CD1c-positive myeloid dendritic cell (primary cell): ENCODE measurements around the gene CDH13.

ENCODE experiments used
- DNase-seq: peaks from one replicate; pipeline ENCODE4 v3.0.0-alpha.2; 2016; ENCODE audit errors: extremely low spot score

The CDH13 gene

DNA sequence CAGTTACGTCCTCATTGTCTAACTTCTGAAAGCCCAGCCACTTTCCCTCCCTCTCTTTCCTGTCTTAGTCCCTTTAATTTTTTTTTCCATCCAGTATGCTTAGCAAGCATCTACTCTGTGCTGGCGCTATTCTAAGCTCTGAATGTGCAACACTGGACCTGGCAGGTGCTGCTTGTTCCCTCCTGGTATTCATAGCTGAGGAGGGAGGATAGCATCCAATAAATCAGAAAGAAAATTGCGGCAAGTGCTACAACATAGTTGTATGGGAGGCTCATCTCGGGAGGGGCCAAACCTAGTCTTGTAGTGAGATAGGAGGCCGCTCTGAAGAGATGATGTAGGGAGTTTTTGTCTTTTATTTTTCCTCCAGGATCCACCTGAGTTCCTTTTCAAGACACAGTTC is 723.7 kb downstream of the CDH13 start:
- DNase-seq: no peak

DNA sequence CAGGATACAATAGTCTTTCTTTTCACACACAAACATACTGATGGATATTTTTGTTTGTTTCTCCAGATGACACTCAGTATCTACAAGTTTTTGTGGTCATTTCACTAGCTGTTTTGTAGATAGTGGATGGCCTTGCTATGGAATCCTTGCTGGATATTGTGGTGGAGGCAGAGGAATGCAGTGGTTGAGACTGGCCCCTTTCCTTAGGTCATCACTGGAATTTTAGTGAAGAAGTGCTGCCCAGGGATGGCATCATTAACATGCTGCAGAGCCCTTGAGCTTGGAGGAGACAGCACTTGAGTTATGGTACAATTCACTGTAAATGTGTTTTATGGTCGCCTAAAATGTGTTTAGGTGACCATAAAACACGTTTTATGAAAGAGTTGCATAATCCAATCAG is 725.1 kb downstream of the CDH13 start:
- no peak for DNase-seq

DNA sequence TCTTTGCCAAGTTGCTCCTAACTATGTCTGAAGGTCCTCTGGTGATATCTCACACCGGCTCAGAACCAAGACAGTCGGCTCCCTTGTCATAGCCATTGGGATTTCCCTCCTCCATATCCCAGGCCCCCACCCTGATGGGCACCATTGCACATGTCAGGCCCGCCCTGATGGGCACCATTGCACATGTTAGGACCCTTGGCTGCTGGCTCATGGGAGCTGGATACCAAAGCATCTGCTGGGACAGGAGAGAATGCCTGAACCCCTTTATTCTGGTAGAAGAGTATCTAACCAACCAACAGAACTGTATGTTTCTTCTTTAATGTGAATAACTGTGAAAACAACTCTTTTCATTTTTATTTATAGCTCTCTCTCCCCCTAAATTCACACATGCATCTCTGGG is 726.5 kb downstream of the CDH13 start:
- DNase-seq: no peak

DNA sequence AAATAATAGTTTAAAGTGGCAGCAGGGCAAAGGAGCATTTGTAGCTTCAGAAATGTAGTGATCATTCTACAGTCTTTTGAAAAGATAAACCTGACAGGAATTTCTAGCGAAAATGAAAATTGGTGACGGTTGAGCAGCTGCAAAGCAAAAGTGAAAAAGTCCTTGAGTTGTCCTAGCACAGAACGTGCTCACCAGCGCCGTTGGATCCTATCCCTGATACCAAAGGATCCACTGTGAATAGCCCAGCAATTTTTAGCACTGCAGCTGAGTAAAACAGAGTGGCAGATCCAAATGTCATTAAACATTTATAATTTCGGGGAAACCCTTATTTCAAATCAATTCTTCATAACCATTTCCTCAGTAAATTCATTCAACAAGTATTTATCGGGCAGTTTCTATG is 727.2 kb downstream of the CDH13 start:
- no peak for DNase-seq

DNA sequence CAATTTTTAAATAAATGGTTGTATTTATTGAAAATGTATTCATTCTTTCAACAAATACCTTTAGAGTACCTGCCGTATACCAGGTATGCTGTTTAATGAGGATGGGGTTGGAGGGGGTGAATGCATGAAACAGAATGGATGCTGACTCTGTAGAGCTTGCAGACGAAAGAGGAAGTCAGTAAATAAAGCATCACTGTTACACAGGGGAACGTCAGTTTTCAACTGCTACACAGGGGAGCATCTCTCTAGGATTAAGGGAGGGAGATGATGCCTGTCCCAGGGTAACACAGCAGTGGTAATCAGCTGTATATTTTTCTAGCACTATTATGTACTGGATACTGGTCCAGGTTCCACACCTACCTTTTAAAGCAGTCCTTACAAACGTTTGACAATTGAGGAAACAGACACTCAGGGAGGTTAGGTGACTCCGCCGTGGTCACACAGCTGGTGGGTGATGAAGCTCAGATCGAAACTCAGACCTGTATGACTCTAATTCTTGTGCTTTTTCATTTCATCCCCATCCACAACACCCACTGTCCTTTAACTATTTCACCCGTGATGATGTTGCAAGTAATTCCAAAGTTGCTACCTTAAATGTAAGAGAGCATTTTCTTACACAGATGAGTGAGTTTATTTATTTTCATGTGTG is 728.9 kb downstream of the CDH13 start:
- DNase-seq: no peak

DNA sequence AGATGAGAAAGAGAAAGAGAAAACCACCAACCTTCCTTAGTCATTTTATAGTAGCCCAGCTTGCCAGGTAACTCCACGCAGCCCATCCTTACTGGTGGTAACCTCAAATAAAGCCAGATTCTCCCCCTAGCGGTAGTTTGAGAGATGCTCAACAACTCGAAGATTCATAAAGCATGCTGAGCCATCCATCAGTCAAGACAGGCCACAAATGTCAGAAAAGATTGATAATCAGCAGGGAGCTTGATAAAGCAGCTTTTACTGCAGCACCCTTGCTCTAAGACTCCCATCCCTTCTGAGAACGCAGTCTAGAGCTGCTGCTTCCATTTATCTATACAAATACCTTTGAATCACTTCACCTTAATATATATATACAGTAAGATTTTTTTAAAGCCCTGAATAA is 729.5 kb downstream of the CDH13 start:
- DNase-seq: peak; percentile 34

DNA sequence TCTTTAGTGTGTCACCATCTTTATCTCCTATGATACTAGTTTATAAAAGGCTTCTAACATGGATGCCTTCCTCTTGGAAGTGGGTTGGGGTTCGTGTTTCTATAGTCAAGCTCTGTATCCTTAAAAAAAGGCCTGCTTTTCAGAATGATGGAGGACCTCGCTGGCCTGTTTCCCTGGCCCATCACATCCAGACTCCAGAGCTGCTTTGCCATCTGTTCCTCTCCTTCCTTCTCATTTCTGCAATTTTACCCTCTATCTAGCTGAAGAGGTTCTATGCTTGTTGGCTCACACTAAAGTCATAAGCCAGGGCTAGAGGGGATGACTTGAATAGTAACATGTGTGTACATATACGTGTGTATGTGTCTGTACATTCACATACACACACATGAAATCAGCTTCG is 730.2 kb downstream of the CDH13 start:
- DNase-seq: no peak

DNA sequence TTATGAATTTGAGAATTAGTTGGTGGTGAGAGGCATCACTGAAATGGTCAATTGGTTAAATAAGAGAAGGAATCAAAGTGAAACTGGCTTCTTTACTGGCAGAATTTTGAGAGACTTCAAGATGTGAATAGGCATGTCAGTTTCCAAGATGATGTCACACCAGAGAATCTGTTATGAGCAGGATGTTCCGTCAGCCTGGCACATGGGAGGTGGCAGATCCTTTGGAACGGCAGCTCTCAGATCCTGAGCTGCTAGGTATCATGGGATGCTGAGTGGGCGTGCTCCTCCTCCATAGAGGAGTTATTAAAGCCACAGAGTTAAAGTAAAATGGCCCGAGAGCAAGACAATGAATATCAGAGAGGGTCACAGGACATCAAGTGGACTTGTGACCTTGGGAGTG is 736.8 kb downstream of the CDH13 start:
- no peak for DNase-seq

DNA sequence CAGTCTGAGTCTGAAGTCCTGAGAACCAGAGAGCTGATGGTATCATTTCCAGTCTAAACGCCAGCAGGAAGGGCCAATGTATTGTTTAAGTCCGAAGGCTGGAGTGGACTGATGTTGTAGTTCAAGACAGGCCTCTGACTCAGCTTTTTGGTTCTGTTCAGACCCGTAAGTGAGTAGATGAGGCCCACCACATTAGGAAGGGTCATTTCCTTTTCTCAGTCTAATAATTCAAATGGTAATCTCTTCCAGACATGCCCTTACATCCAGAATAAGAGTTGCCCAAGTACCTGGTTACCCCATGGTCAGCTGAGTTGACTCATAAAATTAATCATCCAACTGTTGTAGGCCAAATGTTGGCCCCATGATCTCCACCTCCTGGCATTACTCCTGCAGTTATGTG is 738.4 kb downstream of the CDH13 start:
- DNase-seq: no peak

DNA sequence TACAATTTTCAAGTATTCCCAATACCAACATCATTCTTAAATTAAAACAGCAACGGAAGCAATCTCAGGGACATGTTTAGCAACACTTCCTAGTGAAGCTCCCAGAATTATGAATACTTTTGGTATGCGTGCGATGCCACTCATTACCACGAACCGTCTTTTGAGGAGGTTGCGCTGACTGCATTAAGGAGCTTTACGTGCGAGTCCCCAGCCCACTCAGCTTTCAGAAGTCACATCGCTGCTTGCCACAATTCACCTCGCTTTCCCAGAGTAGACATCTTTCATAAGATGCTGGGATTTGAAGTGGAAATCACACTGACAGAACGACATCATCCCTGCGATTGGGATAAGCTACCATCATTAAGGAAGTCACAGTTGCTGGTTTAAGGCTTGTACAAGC is 739.5 kb downstream of the CDH13 start:
- DNase-seq: no peak

DNA sequence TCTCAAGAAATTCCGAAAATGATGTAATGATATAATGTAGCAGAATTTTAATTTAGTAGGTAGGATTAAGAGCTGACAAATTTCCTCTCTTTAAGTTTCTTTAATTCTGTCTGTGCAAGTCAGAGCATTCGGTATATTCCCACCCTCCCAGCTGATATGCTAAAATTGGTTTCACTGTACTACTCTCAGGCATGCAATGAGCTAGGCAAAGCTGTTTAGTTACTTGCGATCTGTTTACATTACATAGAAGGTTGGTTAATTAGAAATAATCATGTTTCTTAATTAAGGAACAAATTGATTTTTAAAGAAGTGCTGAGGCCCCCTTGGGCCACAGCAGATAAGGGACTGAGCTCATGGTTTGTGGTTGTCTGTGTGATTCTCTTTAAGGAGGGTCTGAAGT is 748.2 kb downstream of the CDH13 start:
- no peak for DNase-seq

DNA sequence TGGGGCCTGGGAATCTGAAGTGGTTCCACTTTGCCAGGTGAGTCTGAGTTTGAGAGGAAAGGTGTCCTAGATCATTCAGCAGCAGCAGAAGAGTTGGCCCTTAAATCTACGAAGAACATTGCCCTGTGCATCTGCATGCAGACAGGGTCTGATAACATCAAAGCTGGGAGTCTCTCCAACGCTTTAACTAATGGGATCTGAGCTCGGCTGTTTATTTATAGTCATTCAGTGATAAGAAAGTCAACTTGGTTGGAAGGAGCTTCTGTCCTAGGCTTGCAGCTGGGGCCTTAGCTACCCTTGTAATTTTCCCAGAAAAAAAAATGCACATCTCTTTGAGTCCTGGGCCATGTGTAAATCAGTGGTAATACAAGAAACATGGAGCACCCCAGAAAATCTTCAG is 763.0 kb downstream of the CDH13 start:
- DNase-seq: no peak

DNA sequence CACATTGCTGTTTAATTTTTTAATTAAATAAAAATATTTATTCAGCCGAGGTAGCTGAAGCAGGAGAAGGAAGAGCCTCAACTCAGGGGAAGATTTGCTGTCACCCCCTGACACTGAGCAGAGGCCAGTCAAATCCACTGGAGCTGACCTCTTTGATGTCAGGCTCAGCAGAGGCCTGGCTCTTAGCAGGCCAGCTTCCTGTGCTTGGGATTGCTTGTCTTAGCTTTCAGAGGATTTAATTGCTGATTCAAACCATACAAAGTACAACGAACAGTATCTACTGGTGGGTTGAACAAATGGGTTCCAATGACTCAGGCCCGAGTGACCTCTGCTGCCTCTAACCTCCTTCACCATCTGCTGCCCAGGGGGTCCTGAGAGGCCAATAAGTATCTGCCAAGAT is 764.0 kb downstream of the CDH13 start:
- no peak for DNase-seq

DNA sequence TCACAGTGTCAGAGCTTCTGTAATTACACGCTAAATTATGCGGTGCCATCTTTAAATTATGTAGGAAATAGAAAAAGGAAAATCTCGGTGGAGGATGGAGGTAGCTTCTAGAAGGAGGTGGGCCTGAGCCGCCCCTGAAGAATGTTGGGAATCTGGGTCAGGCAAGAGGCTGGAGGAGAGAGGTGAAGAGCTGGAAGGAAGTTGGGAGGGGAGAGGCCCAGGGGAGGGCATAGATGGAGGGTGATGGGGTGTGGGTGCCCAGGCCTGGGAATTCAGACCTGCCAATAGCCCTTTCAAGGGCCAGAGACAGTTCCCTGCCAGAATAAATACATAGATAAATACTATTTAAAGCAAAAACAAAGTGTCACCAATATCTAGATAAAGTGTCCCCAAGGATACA is 766.0 kb downstream of the CDH13 start:
- DNase-seq: no peak

DNA sequence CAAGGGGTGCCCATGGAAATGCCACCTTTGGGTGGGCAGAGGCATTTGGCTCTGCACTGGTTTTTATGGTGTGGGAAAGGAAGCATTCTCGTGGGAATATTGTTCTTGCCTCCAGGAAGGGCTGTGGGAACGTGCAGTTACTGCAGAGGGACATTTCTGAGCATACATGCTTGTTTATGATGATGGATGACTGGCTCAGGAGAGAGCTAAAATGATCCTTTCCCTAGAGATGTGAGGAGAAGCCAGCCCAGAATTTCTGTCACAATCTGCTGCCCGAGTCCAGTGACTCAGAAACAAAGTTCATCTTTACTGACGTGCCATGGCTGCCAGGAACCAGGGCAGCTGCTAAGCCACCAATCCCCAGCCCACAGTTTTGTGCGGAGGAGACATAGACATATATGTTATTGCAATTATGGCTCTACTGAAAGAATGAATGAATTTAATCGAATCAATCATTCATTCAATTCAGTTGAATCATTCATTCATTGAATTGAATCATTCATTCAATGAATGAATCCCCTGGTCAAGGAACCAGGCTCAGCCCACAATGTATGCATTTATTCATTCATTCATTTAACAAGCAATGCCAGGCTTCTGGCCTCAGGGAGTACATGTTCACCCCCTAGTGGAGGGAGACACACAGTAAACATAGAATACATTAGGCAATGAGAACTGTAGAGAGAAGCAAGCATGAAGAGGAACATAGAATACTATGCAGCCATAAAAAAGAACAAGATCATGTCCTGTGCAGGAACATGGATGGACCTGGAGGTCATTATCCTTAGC is 766.6 kb downstream of the CDH13 start:
- DNase-seq: no peak

DNA sequence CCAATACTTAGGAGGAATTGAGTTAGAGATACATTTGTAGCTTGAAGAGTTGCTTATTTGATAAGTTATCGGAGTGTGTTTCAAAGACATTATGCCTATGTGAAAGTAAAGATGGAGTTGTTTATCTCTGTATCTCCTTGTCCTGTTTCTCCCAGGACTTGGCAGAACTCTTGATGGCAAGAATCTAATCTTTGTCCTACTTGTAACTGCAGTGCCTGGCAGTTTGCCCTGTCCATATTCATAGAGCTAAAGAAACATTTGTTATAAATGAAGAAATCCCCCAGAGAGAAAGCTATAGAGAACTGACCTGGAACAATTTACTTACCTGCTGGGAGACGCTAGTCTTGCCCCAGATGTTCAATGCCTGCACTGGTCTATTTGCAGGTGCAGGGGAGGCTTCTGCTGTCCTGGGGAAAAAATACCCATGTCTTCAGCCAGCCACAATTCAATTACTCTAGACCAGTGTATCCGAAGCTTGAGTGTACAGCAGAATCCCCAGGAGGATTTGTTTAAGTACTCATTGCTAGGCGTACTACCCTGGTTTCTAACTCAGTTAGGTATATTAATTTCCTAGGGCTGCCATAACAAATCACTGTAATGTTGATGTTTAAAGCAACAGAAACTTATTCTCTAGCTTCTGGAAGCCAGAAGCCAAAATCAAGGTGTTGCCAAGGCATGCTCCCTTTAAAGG is 771.0 kb downstream of the CDH13 start:
- DNase-seq: no peak

DNA sequence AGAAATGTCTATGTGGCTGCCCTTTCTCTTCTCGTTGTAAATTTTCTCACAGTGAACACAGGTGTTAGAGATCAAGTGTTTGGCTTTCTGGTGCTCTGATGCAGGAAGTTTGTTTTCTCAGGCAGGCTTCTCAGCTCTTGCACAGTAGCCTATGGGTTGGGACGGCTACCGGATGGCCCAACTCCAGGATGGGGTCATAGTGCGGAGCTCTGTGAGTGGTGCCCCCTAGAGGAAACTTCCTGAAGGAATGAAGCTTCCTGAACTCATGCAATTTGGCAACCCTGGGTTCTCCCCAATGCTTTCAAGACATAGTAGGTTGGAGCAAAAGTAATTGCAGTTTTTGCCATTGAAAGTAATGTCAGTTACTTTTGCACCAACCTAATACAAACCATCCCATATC is 773.5 kb downstream of the CDH13 start:
- DNase-seq: no peak

DNA sequence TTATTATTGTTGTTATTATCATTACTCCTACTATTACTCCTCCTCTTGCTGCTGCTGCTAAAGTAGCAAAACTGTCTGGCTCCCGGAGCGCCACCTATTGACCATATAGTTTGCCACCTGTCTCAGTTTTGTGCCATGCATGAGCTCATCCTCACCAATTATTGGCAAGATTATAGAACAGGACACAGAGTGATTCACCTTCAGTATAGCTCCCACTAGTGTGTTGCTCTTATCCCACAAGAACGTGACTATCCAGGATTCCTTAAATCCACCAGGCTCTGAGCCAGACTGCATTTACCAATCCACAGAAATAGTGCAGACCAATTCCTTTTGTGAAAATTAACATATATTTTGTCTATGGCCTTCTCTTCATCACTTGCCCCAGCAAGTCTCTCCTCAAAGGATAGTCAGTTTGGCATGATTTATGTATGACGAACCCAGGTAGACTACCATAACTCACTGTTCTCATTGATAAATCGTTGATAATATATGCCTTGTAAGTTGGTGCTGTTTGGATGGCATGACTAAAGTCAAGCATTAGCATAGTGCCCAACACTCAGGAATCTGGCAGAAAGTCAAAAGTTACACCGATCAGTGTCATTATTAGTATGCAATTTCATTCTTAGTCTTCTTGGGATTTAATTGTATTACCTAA is 775.5 kb downstream of the CDH13 start:
- no peak for DNase-seq

DNA sequence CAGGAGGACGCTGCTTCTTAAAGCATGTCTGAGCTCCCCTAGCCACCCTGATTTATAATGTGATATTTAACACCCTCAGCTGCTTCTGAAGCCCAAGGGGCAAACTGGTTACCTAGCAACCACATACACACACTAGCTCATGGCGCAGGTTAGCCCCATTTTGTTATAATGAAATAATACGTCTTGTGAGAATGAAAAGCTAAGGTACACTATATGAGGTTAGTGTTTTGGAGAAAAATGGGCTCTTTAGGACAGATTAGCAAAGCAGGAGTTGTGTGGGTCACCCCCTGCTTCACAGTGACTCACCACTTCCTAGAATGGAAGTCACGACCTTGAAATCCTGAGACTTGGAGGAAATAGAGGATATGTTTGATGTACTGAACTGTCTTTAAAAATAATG is 776.2 kb downstream of the CDH13 start:
- DNase-seq: no peak

DNA sequence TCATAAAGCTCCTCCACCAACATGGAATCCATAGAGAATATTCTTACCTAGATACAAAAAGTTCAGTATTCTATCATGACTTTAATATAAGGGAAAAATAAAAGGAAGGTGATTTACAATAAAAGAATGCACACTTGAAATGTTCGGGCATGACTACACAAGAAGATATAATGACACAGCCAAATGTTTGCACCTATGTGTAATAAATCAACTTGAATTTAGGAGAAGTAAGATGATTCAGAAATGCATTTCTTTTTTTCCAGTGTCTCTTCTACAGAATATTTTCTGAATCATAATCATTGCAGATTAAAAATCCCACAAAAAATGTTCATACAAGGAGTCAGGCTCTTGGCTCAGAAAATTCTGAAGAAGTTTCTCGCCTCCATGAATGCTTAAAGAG is 777.0 kb downstream of the CDH13 start:
- DNase-seq: no peak

DNA sequence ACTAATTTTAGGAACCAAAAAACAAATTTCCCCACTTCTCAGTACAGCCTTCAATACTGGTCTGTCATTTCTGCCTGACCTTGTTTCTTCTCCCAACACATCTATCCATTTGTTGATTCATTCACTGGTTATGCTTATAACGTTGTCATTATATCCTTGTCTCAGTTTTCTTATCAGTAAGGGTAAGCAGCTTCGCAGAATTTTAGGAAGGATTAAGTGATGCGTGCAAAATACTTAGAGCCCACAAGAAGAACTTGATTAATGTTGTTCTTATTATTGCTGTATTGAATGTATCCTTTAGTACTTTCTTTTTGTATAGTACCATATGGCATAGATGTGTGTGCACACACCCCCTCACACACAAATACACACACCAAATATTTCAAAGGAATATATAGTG is 777.5 kb downstream of the CDH13 start:
- no peak for DNase-seq

DNA sequence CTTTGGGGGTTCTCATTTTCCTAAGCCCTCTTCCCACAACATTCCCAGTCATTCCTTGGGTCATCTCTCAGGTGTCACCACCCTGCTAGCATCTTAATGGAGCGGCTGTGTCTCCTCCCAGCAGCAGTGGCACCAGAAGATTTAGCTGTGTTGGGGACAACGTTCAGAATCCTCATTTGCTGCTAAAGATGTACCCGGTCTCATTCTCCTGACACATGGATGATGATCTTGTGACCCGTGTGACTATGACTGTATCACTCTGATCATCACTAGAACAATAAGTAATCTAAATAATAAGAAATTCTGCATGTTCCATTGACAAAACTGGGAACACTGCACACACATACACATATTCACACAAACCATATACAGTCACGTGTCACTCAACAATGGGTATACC is 781.2 kb downstream of the CDH13 start:
- DNase-seq: no peak

DNA sequence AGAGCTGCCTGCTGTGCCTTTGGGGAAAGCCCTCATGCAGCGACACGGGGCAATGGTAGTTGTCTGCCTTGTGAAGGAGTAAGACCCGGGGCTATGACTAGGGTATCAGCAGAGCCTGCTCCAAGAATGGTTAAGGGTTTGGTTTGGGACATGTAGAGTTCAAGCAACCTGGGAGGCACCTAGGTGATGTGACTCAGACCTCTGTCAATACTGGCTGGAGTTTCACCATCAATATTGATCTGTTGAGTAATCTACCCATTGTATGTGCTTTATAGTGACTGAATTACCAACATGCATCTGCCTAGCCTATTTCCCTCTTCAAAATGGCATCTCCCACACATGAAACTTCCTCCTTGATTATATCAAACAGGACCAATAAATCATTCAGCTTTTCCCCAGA is 782.6 kb downstream of the CDH13 start:
- no peak for DNase-seq
